Left colon (tissue), 2 donors: ENCODE measurements around the gene CTBP1. TPM values are rescaled to one million over a fixed set of nuclear protein-coding genes. Genes with fewer than 3 reads are reported as not detected.
"Not testable (repeated sequence)": the region's sequence is repeated elsewhere in the genome, so short reads cannot be mapped to it uniquely, and the experiment has no call there.

Experiments
- ATAC-seq: fragments of 200-7000 bp; cut with Tn5 transposase; one replicate; pipeline ENCODE4 v1.9.1; 2020; ENCODE audit warnings: mild to moderate bottlenecking, moderate library complexity
- DNase-seq, 2 donors: peaks; one replicate each; pipeline ENCODE4 v3.0.0-alpha.2; 2020
- intact Hi-C, 2 donors: fragments of 100-400 bp; cut with DNase I in 1 of 2; cut with micrococcal nuclease in 1 of 2; formaldehyde crosslinking; loops; one replicate each; pipeline versions ENCODE4 v1.11.2 to v1.14.0; 2022; cut with DNase I, micrococcal nuclease
- long read RNA-seq: library from polyadenylated mRNA; unstranded; transcript quantifications from one replicate; pipeline ENCODE4 v2.0.0, GENCODE V29; 2021
- total RNA-seq, 2 donors: library from RNA; stranded (reverse); fragmentation: NEBNext Ultra II Directional; extraction: Animal tissue kit (Norgen Biotek cat#: 25700); gene quantifications; one replicate each; pipeline ENCODE4 v1.2.1, GENCODE V29; 2021
- donor health status: DM: no; HTN: no; CAD: no.
- donor health status: DM: yes; HTN: yes; CAD: no.

CTBP1 gene
- 100 to 1,000 TPM; 156 to 180 TPM for total RNA-seq
- long read RNA-seq, transcript CTBP1-203 (10 exons, 2,467 nt) = major isoform, 71 of 219 reads
- long read RNA-seq, transcript CTBP1-201 (9 exons, 2,297 nt) = minor isoform, 21 of 219 reads
- long read RNA-seq, partial matches to known transcripts = 49 of 219 reads
- long read RNA-seq, other reads (novel, unspliced or antisense) = 75 of 219 reads

- DNase-seq (peak; percentile 68 to 82), ATAC-seq (peak; percentile 79)
- intact Hi-C loops = loop anchor here (10.0 kb wide), 2 partner anchors 84 to 96 kb away; partner anchors contain the start of gene UVSSA (in 1 of the 2)
Observed at GRCh38 chr4:1248245-1249147, at the start of gene CTBP1. TSS of gene CTBP1 (minus strand) at chr4:1249130. CDS start at chr4:1241331, 7,799 bp downstream.

DNA sequence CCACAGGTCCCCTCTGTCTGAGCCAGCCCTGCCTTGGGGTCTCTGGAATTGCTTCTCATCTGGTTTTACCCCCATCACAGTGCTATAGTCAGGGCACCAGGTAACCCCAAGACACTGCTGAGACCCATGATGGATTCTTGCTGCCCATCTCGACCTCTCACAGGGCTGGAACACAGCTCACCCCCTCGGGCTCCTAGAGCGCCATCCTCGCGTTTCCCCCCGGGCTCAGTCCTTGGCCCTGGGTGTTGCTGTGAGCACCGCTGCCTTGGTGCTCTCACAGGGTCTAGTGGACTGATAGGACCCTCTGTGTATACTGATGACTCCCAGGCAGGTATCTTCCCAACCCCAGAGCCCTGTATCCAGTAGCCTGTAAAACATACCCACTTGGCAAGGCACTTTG, 49.5 kb upstream of the CTBP1 start:
- intact Hi-C loops = no loop called here
- DNase-seq (no peak), ATAC-seq (no peak)

GRCh38 chr4:1297456-1298325, 48.8 kb upstream of the CTBP1 start:
- DNase-seq = peak in 1 of 2 donors; percentile 4
- intact Hi-C loops = no loop called here
- no peak for ATAC-seq

- ATAC-seq (no peak), DNase-seq (peak in 1 of 2 donors; percentile 2)
- intact Hi-C loops = no loop called here
Observed at GRCh38 chr4:1297023-1297395, 48.1 kb upstream of the CTBP1 start.

DNA sequence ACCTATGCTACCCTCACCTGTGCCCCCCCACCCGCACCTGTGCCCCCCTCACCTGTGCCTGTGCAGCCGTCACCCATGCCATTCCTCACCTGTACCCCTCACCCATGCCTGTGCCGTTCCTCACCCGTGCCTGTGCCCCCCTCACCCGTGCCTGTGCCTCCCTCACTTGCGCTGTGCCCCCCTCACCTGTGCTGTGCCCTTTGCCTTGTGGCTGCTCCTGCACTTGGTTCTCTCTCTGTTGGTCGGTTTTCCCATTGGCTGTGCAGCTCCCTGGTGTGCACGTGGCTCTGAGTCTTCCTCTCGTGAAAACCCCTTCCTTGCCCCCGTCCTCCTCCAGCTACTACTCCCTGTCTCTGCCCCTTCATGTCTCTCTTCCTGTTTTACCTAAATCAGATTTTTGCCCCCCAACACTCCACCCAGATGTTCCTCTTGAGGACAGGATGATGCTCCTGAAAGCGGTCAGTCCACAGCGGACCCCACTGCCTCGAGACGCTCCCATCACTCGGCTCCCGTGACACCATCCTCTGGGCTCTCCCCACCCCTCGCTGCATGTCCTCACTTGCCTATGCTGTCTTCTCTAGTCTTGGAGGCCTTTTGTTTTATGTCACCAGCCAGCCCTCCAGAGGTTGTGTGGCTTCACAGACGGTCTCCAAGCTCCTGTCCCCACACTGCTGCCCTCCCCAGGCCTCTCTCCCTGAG, 47.5 kb upstream of the CTBP1 start:
- no peak for ATAC-seq
- intact Hi-C loops = no loop called here
- DNase-seq = no peak

- ATAC-seq (no peak), DNase-seq (no peak)
- intact Hi-C loops = no loop called here
Observed at GRCh38 chr4:1295405-1296055, 46.6 kb upstream of the CTBP1 start.

DNA sequence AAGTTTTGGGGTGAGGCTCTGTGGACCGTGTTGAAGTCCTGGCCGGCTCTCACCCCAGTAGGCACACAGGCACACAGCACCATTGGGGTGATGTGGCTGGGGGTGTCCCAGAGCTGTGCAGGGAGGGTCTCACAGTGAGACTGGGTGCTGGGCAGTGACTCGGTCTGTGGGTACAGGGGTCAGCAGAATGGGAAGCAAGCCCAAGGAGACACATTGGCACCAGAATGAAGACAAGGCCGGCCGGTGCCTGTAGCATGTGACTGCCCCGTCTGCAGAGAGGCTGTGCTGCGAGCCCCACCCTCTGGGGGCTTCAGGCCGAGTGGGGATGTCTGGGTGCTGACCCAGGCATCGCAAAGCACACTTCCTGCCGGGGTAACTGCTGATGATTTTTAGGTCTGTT, 46.0 kb upstream of the CTBP1 start:
- ATAC-seq (no peak), DNase-seq (no peak)
- intact Hi-C loops = no loop called here

DNA sequence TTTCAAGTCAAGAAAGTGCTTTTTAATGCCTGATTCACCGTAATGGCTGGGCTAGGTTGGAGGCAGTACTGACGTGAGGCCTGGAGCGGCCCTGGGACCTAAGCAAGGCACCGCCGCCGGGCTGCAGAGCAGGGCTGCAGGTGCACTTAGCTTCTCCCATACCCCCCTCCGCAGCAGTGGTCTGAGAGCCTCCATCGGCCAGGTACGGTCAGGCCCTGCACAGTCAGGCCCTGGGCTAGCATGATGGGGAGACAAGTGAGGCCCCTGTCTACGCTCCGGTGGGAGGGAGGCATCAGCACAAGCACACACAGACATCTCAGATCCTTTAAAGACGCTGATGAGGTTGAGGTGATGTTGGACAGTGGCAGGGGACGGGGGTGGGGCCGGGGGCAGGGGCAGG, 45.5 kb upstream of the CTBP1 start:
- DNase-seq = no peak
- intact Hi-C loops = no loop called here
- no peak for ATAC-seq

DNA sequence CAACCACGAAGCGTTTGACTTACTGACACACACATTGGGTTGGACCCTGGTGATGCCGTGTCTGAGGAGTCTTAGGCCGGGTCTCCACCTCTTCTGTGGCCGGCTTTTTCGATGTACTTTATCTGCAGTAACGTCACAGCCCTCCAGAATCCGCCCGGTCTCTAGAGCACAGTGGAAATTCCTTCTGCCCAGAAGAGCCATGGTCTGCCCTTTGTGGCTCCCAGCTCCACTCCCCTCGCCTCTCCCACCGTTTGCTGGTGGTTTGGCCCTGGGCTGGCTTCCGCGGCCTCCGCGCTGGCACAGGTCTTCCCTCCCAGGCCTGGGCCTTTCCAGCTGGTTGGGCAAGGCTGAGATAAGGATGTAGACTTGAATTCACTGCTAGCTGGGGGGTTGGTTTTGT, 45.1 kb upstream of the CTBP1 start:
- ATAC-seq (no peak), DNase-seq (peak in 1 of 2 donors; percentile 4)
- intact Hi-C loops = no loop called here

GRCh38 chr4:1293531-1293941, 44.6 kb upstream of the CTBP1 start:
- intact Hi-C loops = no loop called here
- DNase-seq = peak in 1 of 2 donors; percentile 23

GRCh38 chr4:1292703-1293011, 43.7 kb upstream of the CTBP1 start:
- ATAC-seq, intact Hi-C loops: not testable (repeated sequence)

More at GRCh38 chr4:1293531-1293941, 44.6 kb upstream of the CTBP1 start:
- no peak for ATAC-seq

DNA sequence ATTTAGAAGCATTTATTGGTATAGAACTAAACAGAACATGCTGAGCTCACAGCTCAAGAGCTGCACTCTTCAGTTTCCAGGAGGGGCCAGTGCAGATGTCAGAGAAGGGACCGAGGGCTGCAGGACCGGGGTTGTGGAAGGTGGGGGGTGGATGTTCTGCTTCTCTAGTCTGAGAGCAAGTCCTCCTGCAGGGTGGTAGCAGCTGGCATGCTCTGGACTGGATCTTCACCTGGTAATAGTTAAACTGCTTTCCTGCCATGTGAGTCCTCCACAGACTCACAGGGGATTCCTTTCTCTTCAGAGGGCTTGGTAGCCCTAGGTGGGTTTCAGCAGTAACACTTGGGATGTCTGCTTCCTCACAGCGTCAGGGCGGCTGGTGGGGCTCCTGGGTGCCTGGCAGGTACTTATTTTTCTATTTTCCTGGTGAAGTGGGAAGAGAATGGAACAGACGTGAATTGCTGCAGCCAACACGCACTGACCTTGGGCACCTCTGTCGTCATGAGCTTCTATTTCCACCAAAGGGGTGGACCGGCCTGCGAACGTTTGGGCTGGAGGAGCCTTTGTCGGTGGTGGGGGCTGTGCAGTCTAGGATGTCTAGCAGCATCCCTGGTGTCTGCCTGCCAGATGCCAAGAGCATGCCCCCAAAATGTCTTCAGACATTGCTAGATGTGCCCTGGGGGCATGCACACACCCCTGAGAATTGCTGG, 43.2 kb upstream of the CTBP1 start:
- intact Hi-C loops = no loop called here
- ATAC-seq (no peak), DNase-seq (peak in 1 of 2 donors; percentile 11)

More at GRCh38 chr4:1292703-1293011, 43.7 kb upstream of the CTBP1 start:
- DNase-seq = not testable (repeated sequence)

DNA sequence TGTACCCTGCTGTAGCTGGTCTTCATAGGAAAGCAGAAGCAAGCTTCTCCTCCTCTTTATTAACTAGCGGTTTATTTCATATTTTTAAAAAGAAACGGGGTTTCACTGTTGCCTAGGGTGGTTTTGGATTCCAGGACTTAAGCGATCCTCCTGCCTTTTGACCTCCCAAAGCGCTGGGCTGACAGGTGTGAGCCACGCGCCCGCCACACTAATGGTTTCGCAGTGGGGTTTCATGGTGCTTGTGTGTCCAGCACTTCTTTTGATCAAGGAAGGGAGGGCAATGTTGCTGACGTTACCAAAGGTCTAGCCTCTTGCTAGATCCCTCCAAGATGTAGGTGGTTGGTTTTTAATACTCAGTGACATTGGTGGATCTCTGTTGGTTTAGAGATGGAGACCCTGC, 42.2 kb upstream of the CTBP1 start:
- intact Hi-C loops = no loop called here
- ATAC-seq = no peak
- DNase-seq = peak in 1 of 2 donors; percentile 17

GRCh38 chr4:1290165-1290977, 41.4 kb upstream of the CTBP1 start:
- ATAC-seq (peak; percentile 56), DNase-seq (peak; percentile 43 to 67)
- intact Hi-C loops = no loop called here

DNA sequence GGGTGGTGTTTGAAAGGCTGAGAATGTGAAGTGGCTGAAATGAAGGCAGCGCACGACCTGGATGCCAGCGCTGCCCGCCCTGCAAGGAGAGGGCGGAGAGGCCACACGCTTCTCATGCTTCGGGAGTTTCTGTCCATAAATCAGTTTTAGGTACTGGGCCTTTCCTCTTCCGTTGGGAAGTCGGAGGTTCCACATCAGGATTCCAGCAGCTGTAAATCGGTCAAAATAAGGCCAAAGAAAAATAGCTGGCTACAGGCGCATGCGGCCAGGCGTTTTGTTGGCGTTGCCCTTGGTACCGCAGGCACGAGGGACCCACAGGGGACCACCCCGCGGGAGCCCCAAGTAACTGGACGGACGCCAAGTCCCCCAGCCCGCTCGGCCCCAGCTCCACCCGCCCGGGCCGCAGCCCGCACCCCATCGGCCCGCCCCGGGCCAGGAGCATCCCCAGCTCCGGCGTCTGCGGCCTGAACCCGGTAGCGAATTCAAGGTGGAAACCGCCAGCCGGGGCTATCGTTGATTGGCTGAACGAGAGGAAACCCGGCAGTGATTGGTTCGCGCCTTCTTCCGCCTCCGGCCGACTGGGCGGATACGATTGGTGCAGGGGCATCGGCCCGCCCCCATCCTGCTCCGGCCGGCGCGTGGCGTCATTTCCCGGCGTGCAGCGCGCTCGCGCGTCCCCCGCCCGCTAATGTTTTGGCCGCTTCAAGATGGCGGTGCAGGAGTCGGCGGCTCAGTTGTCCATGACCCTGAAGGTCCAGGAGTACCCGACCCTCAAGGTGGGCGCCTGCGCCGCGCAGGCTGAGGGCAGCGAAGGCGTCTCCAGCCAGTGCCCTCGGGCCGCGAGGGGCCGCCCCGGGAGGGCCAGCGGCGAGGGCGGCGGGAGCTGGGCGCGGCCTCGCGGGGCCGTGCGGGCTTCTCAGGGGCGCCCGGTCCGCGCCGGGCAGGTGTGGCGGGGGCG, 40.6 kb upstream of the CTBP1 start, which contains the start of gene MAEA:
Gene MAEA (plus strand): TSS at position 685 of the 958 bp plus-strand sequence. CDS start 23 bp downstream, at position 708.
- intact Hi-C loops = no loop called here
- DNase-seq = peak; percentile 97

DNA sequence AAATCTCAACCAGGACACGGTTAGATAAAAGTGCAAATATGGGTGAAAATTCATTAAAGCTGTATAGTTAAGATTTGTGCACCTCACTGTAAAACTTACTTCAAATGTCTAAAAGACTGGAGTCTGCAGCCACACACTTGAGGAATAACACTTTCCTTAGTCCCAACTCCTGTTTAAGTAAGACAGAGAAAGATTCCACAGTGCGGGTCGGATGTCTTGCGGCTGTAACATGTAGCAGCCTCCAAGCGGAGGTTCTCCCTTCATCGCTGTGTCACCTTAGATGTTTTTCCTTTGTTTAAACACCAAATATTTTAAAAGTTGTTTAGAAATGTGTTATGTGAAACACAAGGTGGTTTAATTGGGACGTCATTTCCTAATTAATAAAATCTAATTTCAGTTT, 39.9 kb upstream of the CTBP1 start:
- intact Hi-C loops = no loop called here

More for the DNA sequence above, 40.6 kb upstream of the CTBP1 start, which contains the start of gene MAEA:
- ATAC-seq = peak; percentile 92

More for the DNA sequence above, 39.9 kb upstream of the CTBP1 start:
- peak in 1 of 2 donors; percentile 21 for DNase-seq
- ATAC-seq = no peak
